Glomerular endothelial cell (primary cell): ENCODE measurements around the gene NFATC2. TPM values are rescaled to one million over a fixed set of nuclear protein-coding genes. Genes with fewer than 3 reads are reported as not detected.

ENCODE experiments used
- DNase-seq: peaks from one replicate; pipeline ENCODE4 v3.0.0-alpha.2; 2011; ENCODE audit warnings: low read depth, low spot score; ENCODE audit errors: extremely low read depth
- total RNA-seq: library from RNA; depleted of rRNA; stranded (reverse); fragments of >200 nt; gene quantifications from 2 replicates; pipeline ENCODE4 v1.2.3, GENCODE V29; 2015

NFATC2 gene
- total RNA-seq, 1 donor from 2014 or later = 21.6 TPM

DNA sequence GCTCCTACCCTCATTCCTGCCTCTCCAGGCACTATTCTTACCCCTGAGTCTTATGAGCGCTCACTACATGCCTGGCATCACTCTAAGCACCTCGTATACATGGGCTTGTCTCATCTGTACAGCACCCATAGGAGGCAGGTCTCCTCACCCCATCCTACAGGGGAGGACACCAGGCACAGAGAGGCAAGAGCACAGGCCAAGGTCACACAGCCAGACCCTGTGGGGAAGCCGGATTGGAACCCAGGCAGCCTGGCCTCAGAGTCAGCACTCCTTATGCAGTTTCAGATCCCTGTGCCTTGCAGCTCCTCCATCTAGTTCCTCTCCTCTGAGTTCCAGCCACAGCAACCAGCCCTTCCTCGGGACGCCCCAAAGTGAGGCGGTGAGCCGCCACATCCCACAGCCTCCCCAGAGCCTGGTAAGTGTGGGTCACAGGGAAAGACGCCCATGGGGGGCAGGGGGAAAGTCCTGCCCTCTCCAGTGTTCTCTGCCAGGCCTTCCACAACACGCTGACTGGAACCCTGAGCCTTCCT lies 103.3 kb downstream of the NFATC2 start:
- DNase-seq = no peak

DNA sequence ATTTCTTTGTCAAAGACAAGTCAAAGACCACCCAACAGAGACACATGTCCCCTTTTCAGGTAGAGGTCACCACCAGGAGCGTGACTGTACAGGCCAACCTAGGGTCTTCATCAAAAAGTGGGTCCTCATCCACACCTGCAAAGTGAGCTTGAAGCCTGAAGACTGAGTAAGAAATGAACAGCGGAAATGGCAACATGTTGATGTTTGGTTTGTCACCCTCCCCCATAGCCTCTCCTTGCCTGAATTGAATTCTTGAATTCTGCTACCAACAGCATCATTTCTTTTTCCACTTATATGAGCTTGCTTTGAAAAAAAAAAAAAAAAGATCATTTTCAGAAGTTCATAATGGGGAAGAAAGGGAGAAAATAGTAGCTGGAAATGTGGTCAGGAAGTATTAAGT lies 104.4 kb downstream of the NFATC2 start:
- DNase-seq = no peak

DNA sequence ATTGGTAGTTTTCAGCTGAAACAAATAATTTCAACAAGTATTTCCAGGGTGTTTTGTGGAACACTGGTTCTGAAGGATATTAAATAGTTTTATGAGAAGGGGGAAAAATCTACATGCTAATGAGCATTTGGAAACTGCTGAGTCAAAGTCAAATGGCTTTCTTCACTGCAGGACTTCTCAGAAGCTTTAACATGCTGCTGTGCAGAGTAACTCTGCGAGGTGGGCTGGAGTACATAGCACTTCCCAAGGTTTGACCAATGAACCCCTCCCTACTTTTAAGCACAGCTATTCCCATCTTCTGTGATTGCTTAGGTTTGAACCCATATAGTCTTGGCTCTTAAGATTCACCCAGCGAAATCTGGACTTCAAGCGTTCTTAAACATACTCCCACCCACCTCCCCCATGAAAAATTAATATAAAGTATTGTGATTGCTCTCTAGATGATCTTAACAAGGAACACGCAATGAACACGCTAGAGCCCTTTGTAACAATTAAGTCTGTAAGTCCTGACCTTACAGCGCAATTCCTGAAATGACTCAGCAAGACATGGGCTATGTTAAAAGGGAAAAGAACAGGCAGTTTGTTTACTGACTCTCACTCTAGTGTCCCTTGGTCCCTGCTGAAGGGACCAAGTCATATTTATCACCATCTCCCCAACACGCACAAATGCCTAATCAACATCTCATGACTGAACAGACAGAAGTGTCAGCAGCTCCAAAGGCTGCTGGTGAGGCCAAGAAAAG lies 105.2 kb downstream of the NFATC2 start:
- DNase-seq = no peak

DNA sequence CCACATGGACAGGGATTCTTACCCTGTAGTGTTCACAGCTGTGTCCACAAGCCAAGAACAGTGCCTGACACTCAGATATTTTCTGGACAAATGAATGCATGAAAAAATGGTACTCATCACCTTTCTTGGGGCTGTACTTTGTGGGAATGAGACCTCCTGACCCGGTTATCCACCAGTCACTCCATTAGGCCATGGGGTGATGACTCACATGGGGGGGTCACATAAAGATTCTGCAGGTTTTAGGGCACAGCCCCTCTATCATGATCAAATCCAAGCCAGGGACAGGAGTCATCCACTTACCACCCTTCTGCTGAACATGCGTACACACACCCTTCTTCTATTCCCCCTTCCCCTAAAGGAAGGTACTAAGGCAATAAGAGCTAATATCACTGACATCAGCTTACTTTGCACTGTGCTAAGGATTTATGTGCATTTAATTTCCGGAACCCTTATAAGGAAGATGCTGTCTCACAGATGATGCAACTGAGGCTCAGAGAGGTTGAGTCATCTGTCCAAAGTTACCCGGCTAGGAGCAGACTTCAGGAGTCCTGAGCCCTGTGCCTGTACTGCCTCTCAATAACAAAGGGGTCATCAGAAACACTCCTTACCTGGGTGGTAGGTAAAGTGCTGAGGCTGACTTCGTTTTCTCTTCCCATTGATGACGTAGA lies 107.8 kb downstream of the NFATC2 start:
- no peak for DNase-seq

DNA sequence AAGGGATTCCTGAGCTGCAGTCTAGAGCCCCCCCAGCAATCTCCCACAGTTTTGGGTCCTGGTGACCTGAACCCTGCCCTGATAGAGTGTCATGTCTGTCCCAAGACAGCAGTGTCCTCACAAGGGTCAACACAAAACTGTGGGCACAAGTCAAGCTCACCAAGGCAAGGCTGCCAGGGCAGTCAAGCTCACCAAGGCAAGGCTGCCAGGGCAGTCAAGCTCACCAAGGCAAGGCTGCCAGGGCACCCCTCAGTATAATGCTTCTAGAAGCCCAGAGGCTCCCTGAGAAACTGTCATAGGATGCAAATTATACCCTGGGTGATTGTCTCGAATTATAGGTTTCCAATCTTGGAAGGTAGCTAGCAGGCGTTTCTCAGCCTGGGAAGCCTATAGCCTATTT lies 108.5 kb downstream of the NFATC2 start:
- no peak for DNase-seq

DNA sequence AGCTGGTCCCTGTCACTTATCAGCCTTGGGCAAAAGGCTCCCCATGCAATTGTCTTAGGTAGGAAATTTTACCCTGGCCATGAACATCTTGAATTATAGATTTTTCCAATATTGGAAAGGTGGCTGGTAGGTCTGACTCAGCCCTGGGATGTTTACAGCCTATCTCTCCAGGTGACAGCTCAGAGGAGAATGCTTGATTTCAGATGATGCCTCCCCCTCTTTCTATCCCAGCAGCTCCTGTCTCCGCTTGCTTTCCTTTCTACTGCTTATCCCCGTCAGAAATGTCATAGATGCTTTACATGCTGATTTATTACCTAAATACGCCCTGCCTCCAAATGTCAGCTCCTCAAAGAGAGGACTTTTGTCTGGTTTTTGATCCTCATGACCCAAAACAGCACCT lies 109.6 kb downstream of the NFATC2 start:
- no peak for DNase-seq

DNA sequence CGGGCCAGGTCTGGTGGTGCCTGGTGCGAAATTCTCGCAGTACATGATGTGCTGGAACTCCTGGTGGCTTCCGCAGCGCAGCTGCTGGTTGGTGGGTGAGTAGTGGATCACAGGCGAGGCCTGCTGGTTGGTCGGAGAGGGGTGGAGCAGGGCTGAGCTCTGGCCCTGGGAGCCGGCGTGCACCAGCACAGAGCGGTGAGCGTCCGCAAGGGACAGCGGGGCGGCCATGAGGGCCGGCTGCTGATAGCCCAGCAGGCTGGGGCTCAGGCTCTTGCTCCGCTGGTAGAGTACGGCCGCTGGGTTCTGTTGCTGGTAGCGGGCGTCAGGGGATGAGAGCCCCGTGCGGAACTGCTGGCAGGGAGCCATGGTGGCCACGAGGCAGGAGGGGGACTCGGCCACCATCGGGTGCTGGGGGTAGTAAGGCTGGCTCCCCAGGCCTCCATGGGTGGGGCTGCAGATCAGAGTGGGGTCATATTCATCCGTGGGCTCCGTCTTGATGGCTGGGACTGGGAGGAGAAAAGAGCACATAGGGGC lies 110.2 kb downstream of the NFATC2 start:
- DNase-seq = no peak

DNA sequence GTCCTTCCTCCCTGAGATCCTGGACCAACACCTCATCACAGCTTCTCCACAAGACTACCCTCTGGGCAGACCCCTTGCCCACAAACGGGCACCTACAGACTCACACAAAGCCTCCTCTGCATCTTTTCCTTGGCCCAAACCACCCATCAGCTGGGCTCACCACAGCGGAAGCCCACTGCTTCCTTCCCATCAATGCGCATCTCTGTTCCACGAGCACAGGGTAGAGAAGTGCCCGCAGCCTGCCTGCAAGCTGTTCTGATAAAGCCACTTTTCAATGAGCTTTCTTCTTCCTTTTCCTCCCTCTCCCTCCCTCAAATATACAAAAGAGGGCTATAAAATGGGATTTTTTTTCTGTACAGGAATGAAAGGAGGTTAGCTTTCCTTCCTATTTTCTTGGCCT lies 111.2 kb downstream of the NFATC2 start:
- DNase-seq = no peak

DNA sequence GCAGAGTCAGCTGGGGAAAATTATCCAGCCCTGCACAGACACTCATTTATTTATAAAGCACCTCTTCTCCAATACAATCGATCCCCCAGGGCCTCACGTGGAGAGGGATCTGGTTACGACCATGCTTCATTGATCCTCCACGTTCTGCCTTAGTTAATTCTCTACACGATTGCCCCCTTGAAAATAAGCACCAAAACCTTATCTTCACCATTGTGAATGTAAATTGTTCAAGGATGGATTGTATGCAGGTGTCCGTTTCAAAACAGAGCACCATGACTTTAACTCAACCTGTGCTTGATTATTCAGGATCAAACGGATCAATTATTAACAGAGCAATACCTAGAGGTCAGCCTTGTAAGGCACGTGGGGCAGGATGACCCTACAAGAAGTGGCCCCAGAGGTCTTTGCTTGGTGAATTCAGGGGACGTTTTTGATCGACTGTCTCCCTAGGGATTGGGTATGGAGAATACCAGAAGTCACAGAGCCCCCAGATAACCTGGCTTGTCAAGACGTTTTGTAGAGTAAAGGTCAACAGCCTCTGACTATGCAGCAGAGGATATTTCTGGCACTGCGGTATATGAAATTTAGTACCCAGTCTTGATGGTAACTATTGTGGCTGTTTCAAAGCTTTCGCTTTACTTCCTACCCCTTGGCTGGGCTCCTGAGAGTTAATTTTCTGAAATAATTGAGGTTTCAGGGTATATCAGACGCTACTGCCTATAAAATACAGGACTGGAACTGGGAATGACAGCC lies 112.1 kb downstream of the NFATC2 start:
- no peak for DNase-seq

DNA sequence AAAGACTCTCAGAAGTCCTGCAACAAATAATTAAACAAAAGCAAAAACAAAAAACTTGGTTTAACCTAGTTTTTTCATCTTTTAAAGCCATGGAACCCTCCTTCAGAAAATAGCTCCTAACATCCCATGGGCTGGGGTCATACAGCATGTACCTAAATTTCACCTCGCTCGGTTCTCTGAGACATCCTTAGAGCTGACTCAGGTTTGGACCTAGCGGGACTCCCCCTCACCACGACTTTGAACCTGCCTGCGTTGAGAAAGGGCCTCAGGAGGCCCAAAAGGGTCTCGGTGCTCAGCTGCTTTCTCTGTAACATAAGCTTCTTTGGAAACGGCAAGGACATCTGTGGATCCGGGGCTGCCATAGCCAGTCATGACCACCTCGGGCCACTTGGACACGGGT lies 112.8 kb downstream of the NFATC2 start:
- DNase-seq = no peak

DNA sequence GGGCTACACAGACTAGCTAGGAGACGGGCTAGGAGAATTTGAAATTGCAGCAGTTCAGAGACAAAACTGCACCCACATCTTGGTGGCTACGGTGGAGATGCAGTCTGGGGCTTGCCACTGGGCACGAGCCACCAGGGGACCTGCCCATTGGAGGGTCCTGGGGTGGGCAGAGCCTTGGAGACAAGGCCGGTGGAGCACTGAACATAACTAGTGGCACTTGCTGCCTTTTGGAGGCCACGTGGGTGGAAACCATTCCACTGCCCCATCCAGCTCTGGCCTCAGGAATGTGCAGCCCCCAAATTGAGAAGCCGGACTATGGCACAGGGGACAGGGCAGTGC lies 113.4 kb downstream of the NFATC2 start:
- no peak for DNase-seq

DNA sequence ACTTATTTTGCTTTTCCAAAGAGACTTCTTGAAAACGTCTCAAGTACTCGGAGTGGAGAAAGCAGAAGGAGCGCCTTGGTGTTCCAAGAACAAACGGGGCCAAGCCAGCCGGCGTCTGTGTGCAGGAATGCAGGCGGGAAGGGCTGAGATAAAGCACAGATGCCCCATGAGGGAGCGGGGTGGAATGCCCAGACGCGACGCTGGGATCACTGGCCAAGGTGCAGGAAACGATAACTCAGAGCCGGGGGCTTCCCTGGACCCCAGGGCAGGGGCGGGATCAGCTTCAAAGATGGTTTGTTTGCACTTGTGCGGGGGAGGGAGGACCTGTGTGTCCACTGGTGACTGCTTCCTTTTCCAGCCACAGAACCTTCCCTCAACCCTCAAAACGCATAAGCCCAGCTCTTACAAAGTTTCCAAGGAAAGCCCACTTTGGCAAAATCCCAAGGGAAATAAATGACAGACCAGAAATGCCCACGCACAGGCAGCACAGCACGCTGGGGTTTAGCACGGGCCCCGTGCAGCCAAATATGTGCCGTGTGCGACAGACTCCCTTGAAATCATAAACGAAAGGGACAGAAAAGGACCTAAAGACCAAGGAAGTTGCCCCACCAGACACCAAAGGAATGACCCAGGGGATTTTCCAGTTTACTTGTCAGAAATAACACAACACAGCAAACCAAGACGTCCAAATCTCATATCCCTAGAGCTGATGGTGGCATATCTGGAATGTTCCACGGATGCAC lies 113.9 kb downstream of the NFATC2 start:
- DNase-seq = no peak

DNA sequence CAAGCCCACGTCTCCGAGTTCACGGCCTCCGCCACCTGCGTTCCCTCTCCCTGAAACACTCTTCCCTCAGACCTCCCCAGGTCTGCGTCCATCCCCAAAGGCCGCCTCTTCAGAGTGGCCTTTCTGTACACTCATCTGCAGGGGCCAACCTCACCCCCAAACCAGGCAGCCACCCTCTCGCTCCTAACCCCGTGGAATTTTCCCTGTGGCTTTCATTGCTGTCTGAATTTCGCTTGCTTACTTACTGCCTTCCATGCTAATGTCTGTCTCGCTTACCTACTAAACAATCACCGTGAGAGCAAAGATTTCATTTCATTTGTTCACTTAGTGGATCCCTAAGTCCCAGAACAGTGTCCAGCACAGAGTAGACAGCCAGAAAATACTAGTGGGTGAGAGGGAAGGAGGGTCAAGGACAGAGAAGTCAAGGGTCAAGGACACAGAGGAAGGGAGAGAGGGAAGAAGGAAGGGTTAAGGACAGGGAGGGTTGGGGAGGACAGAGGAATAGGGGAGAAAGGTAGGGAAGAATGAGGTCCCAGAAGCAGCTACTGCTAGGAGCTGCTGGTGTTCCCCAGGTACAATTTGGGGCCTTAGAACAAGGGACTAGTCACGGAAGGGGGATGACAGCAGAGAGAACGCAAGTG lies 114.7 kb downstream of the NFATC2 start:
- no peak for DNase-seq

DNA sequence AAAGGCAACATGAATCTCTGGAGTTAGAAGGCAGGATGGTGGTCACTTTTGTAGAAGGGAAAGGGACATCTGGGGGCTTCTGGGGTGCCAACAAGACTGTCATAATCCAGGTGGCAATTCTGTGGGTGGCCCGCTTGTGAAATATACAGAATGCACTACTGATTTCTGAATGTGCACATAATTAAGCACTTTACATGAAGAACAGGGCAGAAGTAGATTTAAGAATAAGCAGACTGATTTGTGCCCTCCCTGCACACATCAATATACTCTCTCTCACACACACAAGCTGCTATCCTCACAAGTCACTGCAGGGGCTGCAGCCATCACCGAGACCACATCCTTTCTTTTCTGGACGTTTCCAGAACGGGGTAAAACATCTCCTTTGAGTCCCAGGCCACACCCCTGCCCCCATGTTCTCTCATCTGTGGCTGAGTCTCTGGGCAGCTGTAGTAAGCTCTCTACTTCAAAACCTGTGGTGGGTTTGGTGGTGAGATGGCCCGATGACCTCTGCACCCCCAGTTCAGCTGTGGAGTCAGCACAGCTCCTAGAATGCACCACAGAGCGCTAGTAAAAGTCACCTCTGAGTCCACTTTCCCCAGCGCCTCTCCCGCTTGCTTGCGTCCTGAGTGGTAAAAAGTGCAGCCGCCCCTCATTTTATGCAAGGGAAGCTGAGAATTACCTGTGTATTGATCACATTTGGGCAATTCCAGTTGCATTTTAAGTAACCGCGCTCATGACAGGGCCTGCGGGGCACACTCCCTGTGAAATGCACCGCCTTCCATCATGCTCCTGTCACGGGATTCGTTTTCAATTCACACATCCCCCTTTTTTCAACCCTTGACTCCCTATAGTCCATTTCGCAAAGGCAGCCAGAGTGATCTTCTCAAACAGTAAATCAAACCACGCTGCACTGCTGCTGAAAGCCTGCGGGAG lies 115.5 kb downstream of the NFATC2 start:
- DNase-seq = no peak

DNA sequence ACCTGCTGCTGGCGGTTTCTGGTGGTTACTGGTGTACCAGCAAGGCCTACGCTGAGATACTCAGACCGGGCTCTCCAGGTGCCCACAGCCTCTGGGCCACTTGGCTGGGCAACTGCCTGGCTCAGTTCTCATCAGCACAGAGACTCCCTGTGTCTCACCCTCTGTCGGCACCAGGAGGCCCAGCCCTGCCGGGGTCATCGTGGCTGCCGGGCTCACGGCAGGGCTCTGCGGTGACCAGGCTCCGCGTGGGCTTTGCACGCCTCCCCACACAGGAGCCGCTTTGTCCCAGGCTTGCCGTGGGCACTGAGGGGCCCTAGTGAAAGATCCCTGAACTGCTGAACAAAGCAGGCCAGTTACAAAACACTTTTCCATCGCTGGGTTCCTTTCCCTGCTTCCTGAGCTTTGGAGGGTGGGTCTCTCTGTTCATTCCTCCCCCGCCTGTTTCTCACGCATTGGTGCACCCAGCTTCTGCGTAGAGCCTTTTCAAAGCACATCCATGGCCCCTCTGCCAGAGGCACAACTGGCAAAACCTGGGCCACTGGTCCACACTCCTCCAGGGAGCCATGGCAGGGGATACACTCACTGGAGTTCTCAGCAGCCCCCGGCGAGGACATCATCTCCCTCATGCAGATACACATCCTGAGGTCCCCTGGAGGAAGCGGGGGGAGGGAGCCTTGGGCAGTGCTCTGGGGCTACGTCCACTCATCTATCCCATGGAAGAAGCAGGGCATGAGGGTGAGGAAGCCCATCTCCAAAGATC lies 117.0 kb downstream of the NFATC2 start:
- DNase-seq = no peak

DNA sequence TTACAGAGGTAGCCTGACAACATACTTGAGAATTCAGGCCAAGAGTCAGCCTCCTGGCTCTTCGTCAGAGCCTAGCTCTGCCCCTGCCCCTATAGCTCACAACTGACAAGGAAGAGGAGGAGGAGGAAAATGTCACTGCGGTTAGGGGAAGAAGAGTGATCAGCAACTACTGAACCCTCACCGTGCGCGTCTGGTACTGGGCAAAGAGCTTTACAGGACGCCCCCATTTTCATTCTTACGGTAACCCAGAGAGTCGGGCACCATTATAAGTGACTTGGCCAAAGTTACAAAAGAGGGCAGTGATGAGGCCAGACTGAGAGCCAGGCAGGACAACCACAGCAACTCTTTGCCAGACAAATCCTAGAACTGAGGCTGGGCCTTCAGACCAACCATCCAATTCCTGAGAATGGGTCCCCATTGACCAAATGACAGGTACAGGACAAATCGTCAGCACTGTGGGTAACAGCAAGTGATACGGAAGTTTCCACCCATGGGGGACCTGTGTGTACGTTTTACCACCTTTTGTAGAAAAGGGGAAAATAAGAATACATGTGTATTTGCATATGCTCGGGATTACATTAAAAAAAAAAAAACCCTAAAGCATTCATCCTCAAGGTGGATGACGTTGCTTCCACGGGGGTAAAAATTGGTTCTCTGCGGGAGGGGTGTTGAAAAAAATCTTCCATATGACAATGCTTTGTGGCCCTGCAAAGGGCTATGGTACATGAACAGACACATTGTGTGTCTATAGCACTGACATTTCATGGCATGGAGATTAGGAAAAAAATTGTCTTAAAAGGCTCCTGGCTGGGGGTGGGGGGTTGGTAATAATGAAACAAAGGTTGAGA lies 118.0 kb downstream of the NFATC2 start:
- DNase-seq = no peak

DNA sequence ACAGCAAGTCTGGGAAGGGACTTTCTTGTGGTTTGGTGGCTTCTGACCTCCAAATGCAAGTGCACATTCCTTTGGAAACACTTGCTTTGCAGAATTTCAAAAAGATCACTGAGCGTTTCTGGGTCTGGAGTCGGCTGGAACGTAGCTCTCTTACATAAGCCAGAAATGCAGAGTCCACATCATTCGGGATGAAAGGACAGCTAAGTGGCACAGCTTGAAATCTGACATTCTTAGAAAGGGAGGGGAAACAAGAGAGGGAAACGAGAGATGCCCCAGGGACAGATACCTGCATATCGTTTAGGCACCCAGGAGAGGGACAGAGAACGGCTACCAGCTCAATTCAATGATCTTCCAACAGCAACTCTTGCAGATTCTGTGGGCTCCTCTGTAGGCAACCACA lies 118.7 kb downstream of the NFATC2 start:
- DNase-seq = no peak

DNA sequence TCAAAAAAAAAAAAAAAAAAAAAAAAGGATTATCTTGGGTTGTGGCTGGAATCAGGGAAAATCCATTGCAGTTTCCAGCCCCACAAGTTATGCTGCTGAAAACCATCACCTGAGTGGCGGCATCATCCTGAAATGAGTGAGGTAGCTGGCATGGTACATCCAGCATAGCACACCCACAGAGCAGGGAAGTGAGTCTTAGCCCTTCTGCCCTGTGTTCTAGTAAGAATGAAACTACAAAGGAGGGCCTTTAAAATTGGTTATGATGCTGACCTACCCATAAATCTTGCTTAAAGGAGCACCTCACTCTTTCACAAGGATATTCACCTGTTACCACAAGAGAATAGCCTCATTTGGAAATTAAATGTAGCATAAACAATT lies 119.2 kb downstream of the NFATC2 start:
- DNase-seq = no peak
